Measurements from ENCODE around the gene C2orf80. TPM values are rescaled to one million over a fixed set of nuclear protein-coding genes. Genes with fewer than 3 reads are reported as not detected.
A peak's percentile ranks its signal among the peaks of the same experiment; 100 is the strongest.
"Not testable (repeated sequence)": the region's sequence is repeated elsewhere in the genome, so short reads cannot be mapped to it uniquely, and the experiment has no call there.

The C2orf80 gene
- polyA plus RNA-seq, 1 donor = 0.84 TPM

DNA sequence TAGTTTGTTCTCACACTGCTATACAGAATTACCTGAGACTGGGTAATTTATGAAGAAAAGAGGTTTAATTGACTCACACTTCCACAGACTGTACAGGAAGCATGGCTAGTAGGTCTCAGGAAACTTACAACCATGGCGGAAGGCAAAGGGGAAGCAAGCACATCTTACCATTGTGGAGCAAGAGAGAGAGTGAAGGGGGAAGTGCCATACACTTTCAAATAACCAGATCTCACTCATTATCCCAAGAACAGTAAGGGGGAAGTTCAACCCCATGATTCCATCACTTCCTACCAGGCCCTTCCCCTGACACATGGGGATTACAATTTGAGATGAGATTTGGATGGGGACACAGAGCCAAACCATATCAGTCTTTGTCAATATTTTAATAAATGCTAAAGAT, 38.9 kb downstream of the C2orf80 start:
- no peaks in the 10 kb centered on the region for H3K4me1 ChIP-seq (ENCODE audit: control insufficient read depth, insufficient read depth, low read length)
- H3K9me3 ChIP-seq (ENCODE audit: control insufficient read depth, low read depth, low read length) = no peaks in the 10 kb centered on the region
- no peak overlapping the region for H3K4me3 ChIP-seq (ENCODE audit: low read length)
- DNase-seq = no peak
- no peaks in the 10 kb centered on the region for H3K36me3 ChIP-seq (ENCODE audit: control insufficient read depth, insufficient read depth, low read length)
- H3K27ac ChIP-seq (ENCODE audit: low read length) = no peak overlapping the region
- WGBS (ENCODE audit: insufficient coverage, low lambda C conversion rate) = no CpG with 5 or more reads among the region's 1 CpG
- H3K27me3 ChIP-seq (ENCODE audit: control insufficient read depth, insufficient read depth, low read length) = no peaks in the 10 kb centered on the region

DNA sequence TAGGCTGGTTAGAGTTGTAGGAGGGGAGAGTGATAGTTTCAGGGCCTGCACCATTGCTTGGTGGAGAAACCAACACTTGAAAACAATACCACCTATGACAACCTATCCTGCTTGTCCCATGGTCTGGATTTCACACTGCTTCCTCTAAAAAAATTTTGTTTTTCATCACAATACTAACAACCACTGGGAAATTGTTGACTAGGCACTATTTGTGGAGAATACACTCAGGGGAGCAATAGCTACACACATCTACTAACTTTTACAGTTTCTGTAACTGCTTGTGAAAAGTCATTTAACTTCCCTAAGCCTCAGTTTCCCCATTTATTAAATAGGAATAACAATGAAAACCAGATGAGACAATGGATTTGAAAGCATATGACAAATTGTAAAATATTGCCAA, 39.7 kb downstream of the C2orf80 start:
- Histone ChIP-seq H3K4me3 (ENCODE audit: low read length) (no peak overlapping the region), H3K4me1 (ENCODE audit: control insufficient read depth, insufficient read depth, low read length) (no peaks in the 10 kb centered on the region), H3K9me3 (ENCODE audit: control insufficient read depth, low read depth, low read length) (no peaks in the 10 kb centered on the region), H3K36me3 (ENCODE audit: control insufficient read depth, insufficient read depth, low read length) (no peaks in the 10 kb centered on the region), H3K27ac (ENCODE audit: low read length) (no peak overlapping the region), H3K27me3 (ENCODE audit: control insufficient read depth, insufficient read depth, low read length) (no peaks in the 10 kb centered on the region)
- no peak for DNase-seq

DNA sequence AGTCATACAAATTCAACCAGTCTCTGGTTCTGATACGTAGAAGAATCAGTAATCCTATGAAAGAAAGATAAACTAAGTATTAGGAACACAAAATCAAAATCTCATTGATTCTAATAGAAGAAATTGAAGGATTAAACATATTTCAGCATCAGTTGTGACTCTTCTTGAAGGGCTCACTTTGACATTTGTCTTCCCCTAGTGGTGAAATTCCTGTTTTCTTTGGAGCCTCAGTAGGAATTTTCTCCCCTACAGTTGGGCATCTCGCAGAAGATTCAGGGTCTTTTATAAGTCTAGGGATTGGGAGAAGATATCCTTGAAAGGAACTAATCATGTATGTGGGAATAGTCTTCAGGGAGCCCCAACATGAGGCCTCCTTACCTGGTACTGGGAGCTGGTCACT, 41.0 kb downstream of the C2orf80 start:
- H3K36me3 ChIP-seq (ENCODE audit: control insufficient read depth, insufficient read depth, low read length) = no peaks in the 10 kb centered on the region
- H3K4me3 ChIP-seq (ENCODE audit: low read length) = no peak overlapping the region
- 100% methylated on average over 1 of the region's 2 CpGs for WGBS (ENCODE audit: insufficient coverage, low lambda C conversion rate)
- no peaks in the 10 kb centered on the region for H3K9me3 ChIP-seq (ENCODE audit: control insufficient read depth, low read depth, low read length)
- DNase-seq = no peak
- no peaks in the 10 kb centered on the region for H3K4me1 ChIP-seq (ENCODE audit: control insufficient read depth, insufficient read depth, low read length)
- no peaks in the 10 kb centered on the region for H3K27me3 ChIP-seq (ENCODE audit: control insufficient read depth, insufficient read depth, low read length)
- H3K27ac ChIP-seq (ENCODE audit: low read length) = no peak overlapping the region

- no peaks in the 10 kb centered on the region for H3K36me3 ChIP-seq (ENCODE audit: control insufficient read depth, insufficient read depth, low read length)
- H3K4me3 ChIP-seq (ENCODE audit: low read length) = no peak overlapping the region
- no peaks in the 10 kb centered on the region for H3K27me3 ChIP-seq (ENCODE audit: control insufficient read depth, insufficient read depth, low read length)
- DNase-seq = no peak
- WGBS (ENCODE audit: insufficient coverage, low lambda C conversion rate) = no CpG with 5 or more reads among the region's 3 CpGs
- no peaks in the 10 kb centered on the region for H3K9me3 ChIP-seq (ENCODE audit: control insufficient read depth, low read depth, low read length)
- H3K27ac ChIP-seq (ENCODE audit: low read length) = no peak overlapping the region
- no peaks in the 10 kb centered on the region for H3K4me1 ChIP-seq (ENCODE audit: control insufficient read depth, insufficient read depth, low read length)
These were observed 42.1 kb downstream of the C2orf80 start for GRCh38 chr2:208147759-208148158.

DNA sequence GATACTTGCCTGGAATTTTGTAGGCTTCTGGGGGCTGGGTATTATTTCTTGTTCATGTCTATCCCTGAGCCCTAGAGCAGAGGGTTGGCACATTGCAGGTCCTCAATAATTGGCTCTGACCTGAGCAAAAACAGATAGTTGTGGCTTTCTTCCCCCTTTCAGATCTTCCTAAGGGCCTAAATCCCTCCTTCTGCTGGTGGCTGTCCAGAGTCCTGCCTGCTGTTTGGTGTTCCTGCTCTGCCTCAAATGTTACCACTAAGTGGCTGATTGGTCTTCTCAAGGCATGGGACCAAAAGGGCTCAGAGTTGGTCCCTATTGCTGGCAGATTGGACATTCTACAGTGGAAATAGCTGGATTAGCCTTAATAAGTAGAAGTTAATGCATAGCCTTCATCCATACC, 42.8 kb downstream of the C2orf80 start:
- H3K9me3 ChIP-seq (ENCODE audit: control insufficient read depth, low read depth, low read length) = no peaks in the 10 kb centered on the region
- no peak for DNase-seq
- H3K27ac ChIP-seq (ENCODE audit: low read length) = no peak overlapping the region
- no peak overlapping the region for H3K4me3 ChIP-seq (ENCODE audit: low read length)
- peaks cover 3% of the 10 kb centered on the region for H3K4me1 ChIP-seq (ENCODE audit: control insufficient read depth, insufficient read depth, low read length)
- H3K36me3 ChIP-seq (ENCODE audit: control insufficient read depth, insufficient read depth, low read length) = no peaks in the 10 kb centered on the region
- H3K27me3 ChIP-seq (ENCODE audit: control insufficient read depth, insufficient read depth, low read length) = no peaks in the 10 kb centered on the region

- peaks cover 3% of the 10 kb centered on the region for H3K4me1 ChIP-seq (ENCODE audit: control insufficient read depth, insufficient read depth, low read length)
- no CpG with 5 or more reads among the region's 6 CpGs for WGBS (ENCODE audit: insufficient coverage, low lambda C conversion rate)
- DNase-seq = no peak
- no peaks in the 10 kb centered on the region for H3K36me3 ChIP-seq (ENCODE audit: control insufficient read depth, insufficient read depth, low read length)
- H3K27ac ChIP-seq (ENCODE audit: low read length) = no peak within 1 kb of the TSS
- H3K9me3 ChIP-seq (ENCODE audit: control insufficient read depth, low read depth, low read length) = no peaks in the 10 kb centered on the region
- H3K27me3 ChIP-seq (ENCODE audit: control insufficient read depth, insufficient read depth, low read length) = no peaks in the 10 kb centered on the region
- no peak within 1 kb of the TSS for H3K4me3 ChIP-seq (ENCODE audit: low read length)
These were observed 43.8 kb downstream of the C2orf80 start, which contains the start of gene CRYGB for GRCh38 chr2:208146006-208146405. Gene CRYGB (minus strand): TSS chr2:208146158. CDS start chr2:208146120, 38 bp downstream.

- Histone ChIP-seq H3K4me3 (ENCODE audit: low read length) (no peak overlapping the region), H3K9me3 (ENCODE audit: control insufficient read depth, low read depth, low read length) (no peaks in the 10 kb centered on the region), H3K36me3 (ENCODE audit: control insufficient read depth, insufficient read depth, low read length) (no peaks in the 10 kb centered on the region), H3K4me1 (ENCODE audit: control insufficient read depth, insufficient read depth, low read length) (peaks cover 3% of the 10 kb centered on the region), H3K27me3 (ENCODE audit: control insufficient read depth, insufficient read depth, low read length) (no peaks in the 10 kb centered on the region), H3K27ac (ENCODE audit: low read length) (no peak overlapping the region)
- no CpG with 5 or more reads among the region's 14 CpGs for WGBS (ENCODE audit: insufficient coverage, low lambda C conversion rate)
- peak in 1 of 2 donors; percentile 17 for DNase-seq
These were observed 46.7 kb downstream of the C2orf80 start for GRCh38 chr2:208142925-208143799.

GRCh38 chr2:208142240-208142924, 47.4 kb downstream of the C2orf80 start:
- Histone ChIP-seq H3K27ac (ENCODE audit: low read length) (no peak overlapping the region), H3K4me3 (ENCODE audit: low read length) (no peak overlapping the region), H3K27me3 (ENCODE audit: control insufficient read depth, insufficient read depth, low read length) (no peaks in the 10 kb centered on the region), H3K9me3 (ENCODE audit: control insufficient read depth, low read depth, low read length) (no peaks in the 10 kb centered on the region), H3K36me3 (ENCODE audit: control insufficient read depth, insufficient read depth, low read length) (no peaks in the 10 kb centered on the region), H3K4me1 (ENCODE audit: control insufficient read depth, insufficient read depth, low read length) (peaks cover 3% of the 10 kb centered on the region)
- 30% methylated on average over 2 of the region's 8 CpGs for WGBS (ENCODE audit: insufficient coverage, low lambda C conversion rate)
- DNase-seq = no peak

GRCh38 chr2:208139447-208139846, 50.4 kb downstream of the C2orf80 start:
- no peak for DNase-seq
- Histone ChIP-seq H3K27ac (ENCODE audit: low read length) (no peak overlapping the region), H3K36me3 (ENCODE audit: control insufficient read depth, insufficient read depth, low read length) (no peaks in the 10 kb centered on the region), H3K9me3 (ENCODE audit: control insufficient read depth, low read depth, low read length) (no peaks in the 10 kb centered on the region), H3K4me3 (ENCODE audit: low read length) (no peak overlapping the region), H3K27me3 (ENCODE audit: control insufficient read depth, insufficient read depth, low read length) (no peaks in the 10 kb centered on the region), H3K4me1 (ENCODE audit: control insufficient read depth, insufficient read depth, low read length) (peaks cover 27% of the 10 kb centered on the region)
- no CpG with 5 or more reads among the region's 18 CpGs for WGBS (ENCODE audit: insufficient coverage, low lambda C conversion rate)

GRCh38 chr2:208138334-208138733, 51.5 kb downstream of the C2orf80 start:
- H3K4me1 ChIP-seq (ENCODE audit: control insufficient read depth, insufficient read depth, low read length) = peaks cover 31% of the 10 kb centered on the region
- not testable (repeated sequence) for DNase-seq; H3K36me3 ChIP-seq (ENCODE audit: control insufficient read depth, insufficient read depth, low read length); H3K9me3 ChIP-seq (ENCODE audit: control insufficient read depth, low read depth, low read length); H3K4me3 ChIP-seq (ENCODE audit: low read length); H3K27ac ChIP-seq (ENCODE audit: low read length); H3K27me3 ChIP-seq (ENCODE audit: control insufficient read depth, insufficient read depth, low read length)
- no CpG with 5 or more reads among the region's 7 CpGs for WGBS (ENCODE audit: insufficient coverage, low lambda C conversion rate)
